Measurements from ENCODE around the gene TOMM40.

Gene TOMM40

GRCh38 chr19:44894052-44894400, 3.0 kb downstream of the TOMM40 start:
- in situ Hi-C loops (cut with MboI; ENCODE audit: low sequenced_read_pairs), result no loop called here

DNA sequence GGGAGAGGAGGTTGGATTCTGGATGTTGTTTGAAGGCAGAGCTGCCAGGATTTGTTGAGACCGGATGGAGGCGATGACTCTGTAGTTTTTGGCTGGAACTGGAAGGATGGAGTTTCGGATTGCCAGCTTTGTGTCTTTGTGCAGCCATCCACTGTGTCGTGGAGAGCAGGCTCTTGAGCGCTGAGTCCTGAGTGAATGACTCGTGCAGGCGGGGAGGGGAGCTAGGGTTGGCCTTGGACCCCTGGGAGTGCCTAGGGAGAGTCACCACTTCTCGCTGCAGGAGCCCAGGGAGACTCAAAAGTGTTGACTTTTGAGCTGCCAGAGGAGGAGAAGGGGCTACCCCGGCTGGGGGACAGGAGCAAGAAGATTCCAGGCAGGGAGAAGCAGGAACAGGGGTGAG, 3.9 kb downstream of the TOMM40 start:
- in situ Hi-C loops (cut with MboI; ENCODE audit: low sequenced_read_pairs), result no loop called here

- in situ Hi-C loops (cut with MboI; ENCODE audit: low sequenced_read_pairs), result no loop called here
These were observed 6.8 kb downstream of the TOMM40 start for GRCh38 chr19:44897835-44898234.

DNA sequence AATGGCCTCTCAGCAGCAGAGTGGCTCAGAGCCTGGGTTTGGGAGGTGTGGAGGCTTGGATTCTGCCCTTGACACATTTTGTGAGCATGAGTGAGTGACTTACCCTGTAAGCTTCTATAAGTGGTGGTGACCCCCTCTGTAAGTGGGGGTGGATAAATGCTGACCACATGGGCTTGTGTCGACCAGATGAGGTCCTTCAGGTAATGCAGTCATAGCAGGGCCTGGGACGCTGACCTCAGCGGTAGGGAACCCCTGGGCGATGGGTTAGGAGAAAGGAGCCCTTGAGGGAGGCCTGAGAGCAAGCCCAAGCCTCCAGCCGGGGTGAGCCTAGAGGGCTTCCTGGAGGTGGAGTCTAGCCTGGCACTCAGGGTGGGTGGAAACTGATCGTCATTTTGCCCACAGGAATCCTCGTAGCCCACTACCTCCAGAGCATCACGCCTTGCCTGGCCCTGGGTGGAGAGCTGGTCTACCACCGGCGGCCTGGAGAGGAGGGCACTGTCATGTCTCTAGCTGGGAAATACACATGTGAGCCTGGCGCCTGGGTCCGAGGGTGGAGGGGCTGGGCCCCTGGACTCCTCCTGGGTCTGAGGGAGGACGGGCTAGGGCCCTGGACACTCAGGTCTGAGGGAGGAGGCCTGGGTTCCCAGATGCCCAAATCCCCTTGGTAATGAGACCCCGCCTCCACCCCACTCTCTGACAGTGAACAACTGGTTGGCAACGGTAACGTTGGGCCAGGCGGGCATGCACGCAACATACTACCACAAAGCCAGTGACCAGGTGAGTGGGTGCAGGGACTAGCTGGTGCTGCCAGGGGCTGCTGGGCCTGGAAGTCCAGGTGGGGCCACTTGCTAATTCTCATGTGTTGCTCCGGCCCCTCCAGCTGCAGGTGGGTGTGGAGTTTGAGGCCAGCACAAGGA, 9.5 kb downstream of the TOMM40 start:
- in situ Hi-C loops (cut with MboI; ENCODE audit: low sequenced_read_pairs), result no loop called here

GRCh38 chr19:44903216-44903601, 12.2 kb downstream of the TOMM40 start:
- in situ Hi-C loops (cut with MboI; ENCODE audit: low sequenced_read_pairs), result no loop called here

GRCh38 chr19:44903602-44904425, 12.8 kb downstream of the TOMM40 start:
- in situ Hi-C loops (cut with MboI; ENCODE audit: low sequenced_read_pairs), result no loop called here

DNA sequence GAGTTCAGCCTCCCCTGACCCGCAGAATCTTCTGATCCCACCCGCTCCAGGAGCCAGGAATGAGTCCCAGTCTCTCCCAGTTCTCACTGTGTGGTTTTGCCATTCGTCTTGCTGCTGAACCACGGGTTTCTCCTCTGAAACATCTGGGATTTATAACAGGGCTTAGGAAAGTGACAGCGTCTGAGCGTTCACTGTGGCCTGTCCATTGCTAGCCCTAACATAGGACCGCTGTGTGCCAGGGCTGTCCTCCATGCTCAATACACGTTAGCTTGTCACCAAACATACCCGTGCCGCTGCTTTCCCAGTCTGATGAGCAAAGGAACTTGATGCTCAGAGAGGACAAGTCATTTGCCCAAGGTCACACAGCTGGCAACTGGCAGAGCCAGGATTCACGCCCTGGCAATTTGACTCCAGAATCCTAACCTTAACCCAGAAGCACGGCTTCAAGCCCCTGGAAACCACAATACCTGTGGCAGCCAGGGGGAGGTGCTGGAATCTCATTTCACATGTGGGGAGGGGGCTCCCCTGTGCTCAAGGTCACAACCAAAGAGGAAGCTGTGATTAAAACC, 13.5 kb downstream of the TOMM40 start:
- in situ Hi-C loops (cut with MboI; ENCODE audit: low sequenced_read_pairs), result no loop called here

DNA sequence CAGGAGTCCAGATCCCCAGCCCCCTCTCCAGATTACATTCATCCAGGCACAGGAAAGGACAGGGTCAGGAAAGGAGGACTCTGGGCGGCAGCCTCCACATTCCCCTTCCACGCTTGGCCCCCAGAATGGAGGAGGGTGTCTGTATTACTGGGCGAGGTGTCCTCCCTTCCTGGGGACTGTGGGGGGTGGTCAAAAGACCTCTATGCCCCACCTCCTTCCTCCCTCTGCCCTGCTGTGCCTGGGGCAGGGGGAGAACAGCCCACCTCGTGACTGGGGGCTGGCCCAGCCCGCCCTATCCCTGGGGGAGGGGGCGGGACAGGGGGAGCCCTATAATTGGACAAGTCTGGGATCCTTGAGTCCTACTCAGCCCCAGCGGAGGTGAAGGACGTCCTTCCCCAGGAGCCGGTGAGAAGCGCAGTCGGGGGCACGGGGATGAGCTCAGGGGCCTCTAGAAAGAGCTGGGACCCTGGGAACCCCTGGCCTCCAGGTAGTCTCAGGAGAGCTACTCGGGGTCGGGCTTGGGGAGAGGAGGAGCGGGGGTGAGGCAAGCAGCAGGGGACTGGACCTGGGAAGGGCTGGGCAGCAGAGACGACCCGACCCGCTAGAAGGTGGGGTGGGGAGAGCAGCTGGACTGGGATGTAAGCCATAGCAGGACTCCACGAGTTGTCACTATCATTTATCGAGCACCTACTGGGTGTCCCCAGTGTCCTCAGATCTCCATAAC, 14.5 kb downstream of the TOMM40 start, which contains the start of gene APOE:
TSS of gene APOE (plus strand) at position 360 of the 724 bp plus-strand sequence. CDS start 829 bp downstream, outside the sequence.
- in situ Hi-C loops (cut with MboI; ENCODE audit: low sequenced_read_pairs), result no loop called here

- in situ Hi-C loops (cut with MboI; ENCODE audit: low sequenced_read_pairs), result no loop called here
These were observed 16.6 kb downstream of the TOMM40 start for GRCh38 chr19:44907613-44908012.

DNA sequence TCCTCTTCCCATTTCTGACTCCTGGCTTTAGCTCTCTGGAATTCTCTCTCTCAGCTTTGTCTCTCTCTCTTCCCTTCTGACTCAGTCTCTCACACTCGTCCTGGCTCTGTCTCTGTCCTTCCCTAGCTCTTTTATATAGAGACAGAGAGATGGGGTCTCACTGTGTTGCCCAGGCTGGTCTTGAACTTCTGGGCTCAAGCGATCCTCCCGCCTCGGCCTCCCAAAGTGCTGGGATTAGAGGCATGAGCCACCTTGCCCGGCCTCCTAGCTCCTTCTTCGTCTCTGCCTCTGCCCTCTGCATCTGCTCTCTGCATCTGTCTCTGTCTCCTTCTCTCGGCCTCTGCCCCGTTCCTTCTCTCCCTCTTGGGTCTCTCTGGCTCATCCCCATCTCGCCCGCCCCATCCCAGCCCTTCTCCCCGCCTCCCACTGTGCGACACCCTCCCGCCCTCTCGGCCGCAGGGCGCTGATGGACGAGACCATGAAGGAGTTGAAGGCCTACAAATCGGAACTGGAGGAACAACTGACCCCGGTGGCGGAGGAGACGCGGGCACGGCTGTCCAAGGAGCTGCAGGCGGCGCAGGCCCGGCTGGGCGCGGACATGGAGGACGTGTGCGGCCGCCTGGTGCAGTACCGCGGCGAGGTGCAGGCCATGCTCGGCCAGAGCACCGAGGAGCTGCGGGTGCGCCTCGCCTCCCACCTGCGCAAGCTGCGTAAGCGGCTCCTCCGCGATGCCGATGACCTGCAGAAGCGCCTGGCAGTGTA, 17.2 kb downstream of the TOMM40 start:
- in situ Hi-C loops (cut with MboI; ENCODE audit: low sequenced_read_pairs), result no loop called here

GRCh38 chr19:44908836-44909261, 17.8 kb downstream of the TOMM40 start:
- in situ Hi-C loops (cut with MboI; ENCODE audit: low sequenced_read_pairs), result no loop called here

GRCh38 chr19:44909775-44910174, 18.7 kb downstream of the TOMM40 start:
- in situ Hi-C loops (cut with MboI; ENCODE audit: low sequenced_read_pairs), result loop anchor here (5.0 kb wide), 1 partner anchor 38 kb away; the partner anchor contains the start of gene APOC2

DNA sequence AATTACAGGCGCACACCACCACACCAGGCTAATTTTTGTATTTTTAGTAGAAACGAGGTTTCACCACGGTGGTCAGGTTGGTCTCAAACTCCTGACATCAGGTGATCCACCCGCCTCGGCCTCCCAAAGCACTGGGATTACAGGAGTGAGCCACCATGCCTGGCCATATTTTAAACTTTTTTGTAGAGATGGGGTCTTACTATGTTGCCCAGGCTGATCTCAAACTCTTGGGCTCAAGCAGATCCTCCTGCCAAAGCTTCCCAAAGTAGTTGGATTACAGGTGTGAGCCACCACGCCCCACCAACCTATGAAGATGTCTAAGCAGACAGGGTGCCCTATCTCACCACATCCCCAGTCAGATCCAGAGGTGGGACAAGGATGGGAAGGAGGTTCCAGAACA, 20.8 kb downstream of the TOMM40 start:
- in situ Hi-C loops (cut with MboI; ENCODE audit: low sequenced_read_pairs), result loop anchor here (5.0 kb wide), 1 partner anchor 35 kb away; the partner anchor contains the start of gene APOC2

- in situ Hi-C loops (cut with MboI; ENCODE audit: low sequenced_read_pairs), result loop anchor here (5.0 kb wide), 1 partner anchor 34 kb away; the partner anchor contains the start of gene APOC2
These were observed 21.8 kb downstream of the TOMM40 start for GRCh38 chr19:44912854-44913253.

DNA sequence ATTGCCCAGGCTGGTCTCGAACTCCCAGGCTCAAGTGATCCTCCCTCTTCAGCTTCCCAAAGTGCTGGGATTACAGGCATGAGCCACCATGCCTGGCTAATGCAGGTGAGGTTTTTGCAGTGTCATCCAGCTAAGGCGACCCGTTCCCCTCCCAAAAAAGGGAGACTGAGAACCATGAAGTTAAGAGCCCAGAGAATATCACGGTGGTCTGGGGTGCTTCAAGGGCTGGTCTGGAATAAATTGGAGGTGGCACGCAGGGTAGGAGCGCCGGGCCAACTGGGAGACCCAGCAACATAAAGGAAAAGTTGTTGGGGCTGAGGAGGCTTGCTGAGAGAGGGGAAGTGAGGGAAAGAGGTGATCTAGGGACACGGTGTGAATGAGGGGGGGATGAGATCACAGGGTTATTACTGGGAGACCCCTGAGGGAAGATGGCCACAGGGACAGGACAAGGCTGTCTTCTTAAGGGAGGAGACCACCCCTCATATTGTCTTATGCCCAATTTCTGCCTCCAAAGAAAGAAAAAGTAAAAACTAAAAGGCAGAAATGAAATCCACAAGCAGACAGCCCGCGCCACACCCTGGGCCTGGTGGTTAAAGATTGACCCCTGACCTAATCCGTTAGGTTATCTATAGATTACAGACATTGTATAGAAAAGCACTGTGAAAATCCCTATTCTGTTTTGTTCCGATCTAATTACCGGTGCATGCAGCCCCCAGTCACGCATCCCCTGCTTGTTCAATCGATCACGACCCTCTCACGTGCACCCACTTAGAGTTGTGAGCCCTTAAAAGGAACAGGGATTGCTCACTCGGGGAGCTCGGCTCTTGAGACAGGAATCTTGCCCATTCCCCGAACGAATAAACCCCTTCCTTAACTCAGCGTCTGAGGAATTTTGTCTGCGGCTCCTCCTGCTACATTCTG, 22.7 kb downstream of the TOMM40 start:
- in situ Hi-C loops (cut with MboI; ENCODE audit: low sequenced_read_pairs), result loop anchor here (5.0 kb wide), 1 partner anchor 34 kb away; the partner anchor contains the start of gene APOC2

GRCh38 chr19:44914433-44915206, 23.6 kb downstream of the TOMM40 start, which contains the start of gene APOC1:
Gene APOC1, plus strand, starts transcription at chr19:44914608. Its CDS starts 284 bp downstream, at chr19:44914892.
- in situ Hi-C loops (cut with MboI; ENCODE audit: low sequenced_read_pairs), result loop anchor here (5.0 kb wide), 1 partner anchor 33 kb away; the partner anchor contains the start of gene APOC2

DNA sequence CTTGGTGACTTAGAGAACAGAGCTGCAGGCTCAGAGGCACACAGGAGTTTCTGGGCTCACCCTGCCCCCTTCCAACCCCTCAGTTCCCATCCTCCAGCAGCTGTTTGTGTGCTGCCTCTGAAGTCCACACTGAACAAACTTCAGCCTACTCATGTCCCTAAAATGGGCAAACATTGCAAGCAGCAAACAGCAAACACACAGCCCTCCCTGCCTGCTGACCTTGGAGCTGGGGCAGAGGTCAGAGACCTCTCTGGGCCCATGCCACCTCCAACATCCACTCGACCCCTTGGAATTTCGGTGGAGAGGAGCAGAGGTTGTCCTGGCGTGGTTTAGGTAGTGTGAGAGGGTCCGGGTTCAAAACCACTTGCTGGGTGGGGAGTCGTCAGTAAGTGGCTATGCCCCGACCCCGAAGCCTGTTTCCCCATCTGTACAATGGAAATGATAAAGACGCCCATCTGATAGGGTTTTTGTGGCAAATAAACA, 33.2 kb downstream of the TOMM40 start:
- in situ Hi-C loops (cut with MboI; ENCODE audit: low sequenced_read_pairs), result no loop called here

Measured in HL-60/S4 (cell line).